Esophagus muscularis mucosa (tissue), 4 donors: ENCODE measurements around the gene GPR21.

ENCODE experiments used
- EP300 ChIP-seq: sonication (generic); formaldehyde crosslinking; IDR thresholded peaks from one replicate; pipeline ENCODE4 v1.6.1; 2017; ENCODE audit warnings: antibody characterized with exemption
- POLR2A ChIP-seq: fragments of 450-650 bp; IDR thresholded peaks from one replicate; pipeline ENCODE4 v1.6.1; 2017; ENCODE audit warnings: antibody characterized with exemption, moderate library complexity, mild to moderate bottlenecking, low read depth
- TF ChIP-seq, protein P1 (sequence below), 3 experiments: fragments of 200-600 bp in 2 of 3; fragments of 450-650 bp in 1 of 3; sonication (generic) in 2 of 3; IDR thresholded peaks; one replicate each; pipeline ENCODE4 v1.5.1; 2017 to 2019; ENCODE audit warnings: antibody characterized with exemption in 3 of 3, mild to moderate bottlenecking in 2 of 3, moderate library complexity in 1 of 3

GRCh38 chr9:123046406-123047195, 13.1 kb downstream of the GPR21 start:
- TF ChIP-seq POLR2A (no peak), EP300 (no peak)
- TF ChIP-seq, protein P1, sequence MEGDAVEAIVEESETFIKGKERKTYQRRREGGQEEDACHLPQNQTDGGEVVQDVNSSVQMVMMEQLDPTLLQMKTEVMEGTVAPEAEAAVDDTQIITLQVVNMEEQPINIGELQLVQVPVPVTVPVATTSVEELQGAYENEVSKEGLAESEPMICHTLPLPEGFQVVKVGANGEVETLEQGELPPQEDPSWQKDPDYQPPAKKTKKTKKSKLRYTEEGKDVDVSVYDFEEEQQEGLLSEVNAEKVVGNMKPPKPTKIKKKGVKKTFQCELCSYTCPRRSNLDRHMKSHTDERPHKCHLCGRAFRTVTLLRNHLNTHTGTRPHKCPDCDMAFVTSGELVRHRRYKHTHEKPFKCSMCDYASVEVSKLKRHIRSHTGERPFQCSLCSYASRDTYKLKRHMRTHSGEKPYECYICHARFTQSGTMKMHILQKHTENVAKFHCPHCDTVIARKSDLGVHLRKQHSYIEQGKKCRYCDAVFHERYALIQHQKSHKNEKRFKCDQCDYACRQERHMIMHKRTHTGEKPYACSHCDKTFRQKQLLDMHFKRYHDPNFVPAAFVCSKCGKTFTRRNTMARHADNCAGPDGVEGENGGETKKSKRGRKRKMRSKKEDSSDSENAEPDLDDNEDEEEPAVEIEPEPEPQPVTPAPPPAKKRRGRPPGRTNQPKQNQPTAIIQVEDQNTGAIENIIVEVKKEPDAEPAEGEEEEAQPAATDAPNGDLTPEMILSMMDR (IDR thresholded peaks at IDR 0.05) = no peak
